ENCODE results near the gene ADIPOR2.

ADIPOR2 gene

GRCh38 chr12:1835211-1836131, 144.6 kb downstream of the ADIPOR2 start:
- DNase-seq (ENCODE audit: insufficient read length, low spot score) (no peak), FAIRE-seq (no peak)
- no peak for TF ChIP-seq POLR2A (IDR thresholded peaks at IDR 0.05; ENCODE audit: low read depth, low read length)

GRCh38 chr12:1836241-1836803, 145.5 kb downstream of the ADIPOR2 start:
- FAIRE-seq, result no peak
- TF ChIP-seq POLR2A (IDR thresholded peaks at IDR 0.05; ENCODE audit: low read depth, low read length), result no peak
- no peak for DNase-seq (ENCODE audit: insufficient read length, low spot score)

- no peak for TF ChIP-seq POLR2A (IDR thresholded peaks at IDR 0.05; ENCODE audit: low read depth, low read length)
- DNase-seq (ENCODE audit: insufficient read length, low spot score) (no peak), FAIRE-seq (no peak)
Observed at GRCh38 chr12:1836854-1837421, 146.1 kb downstream of the ADIPOR2 start.

- peak; percentile 73 for DNase-seq (ENCODE audit: insufficient read length, low spot score)
- FAIRE-seq, result peak; percentile 57
- TF ChIP-seq POLR2A (IDR thresholded peaks at IDR 0.05; ENCODE audit: low read depth, low read length), result no peak
Observed at GRCh38 chr12:1837541-1838204, 146.8 kb downstream of the ADIPOR2 start.
